ENCODE measurements around the gene RNASE11.

GRCh38 chr14:20613094-20614037, 25.6 kb upstream of the RNASE11 start:
- TF ChIP-seq EZH2 (IDR thresholded peaks at IDR 0.05) (no peak), POLR2AphosphoS5 (IDR thresholded peaks at IDR 0.05; ENCODE audit: borderline replicate concordance, low read depth, low read length) (no peak; the same call in 1 of the 2 replicates)
